Mucosa of stomach (tissue), 1 donor: ENCODE measurements around the gene FAM200C.
A peak's percentile ranks its signal among the peaks of the same experiment; 100 is the strongest.

Source experiments
- H3K27me3 ChIP-seq: one replicate; pipeline ENCODE4 v1.7.0; 2013; ENCODE audit warnings: mild to moderate bottlenecking, low read length; ENCODE audit not compliant: control insufficient read depth, insufficient read depth
- H3K36me3 ChIP-seq: one replicate; pipeline ENCODE4 v1.7.0; 2013; ENCODE audit warnings: low read length; ENCODE audit not compliant: control insufficient read depth, insufficient read depth
- H3K4me1 ChIP-seq: one replicate; pipeline ENCODE4 v1.7.0; 2013; ENCODE audit warnings: mild to moderate bottlenecking, low read length; ENCODE audit not compliant: control insufficient read depth, insufficient read depth
- H3K4me3 ChIP-seq: one replicate; pipeline ENCODE4 v1.7.0; 2013; ENCODE audit warnings: low read length
- H3K9ac ChIP-seq: one replicate; pipeline ENCODE4 v1.7.0; 2013; ENCODE audit warnings: mild to moderate bottlenecking, low read length, moderate library complexity
- H3K9me3 ChIP-seq: one replicate; pipeline ENCODE4 v1.7.0; 2013; ENCODE audit warnings: mild to moderate bottlenecking, low read length, moderate library complexity; ENCODE audit not compliant: control insufficient read depth
- donor health status: Pancreatic carcinoma.

Gene FAM200C

GRCh38 chr5:160418561-160419457 is 19.0 kb upstream of the FAM200C start, which contains the start of gene SLU7:
Gene SLU7, minus strand, starts transcription at chr5:160419081. Its CDS starts 3,787 bp downstream, at chr5:160415294.
- no peaks in the 10 kb centered on the region for H3K27me3 ChIP-seq
- H3K9ac ChIP-seq: peak within 1 kb of the TSS; percentile 99
- peaks cover 16% of the 10 kb centered on the region for H3K4me1 ChIP-seq
- no peaks in the 10 kb centered on the region for H3K36me3 ChIP-seq
- peak within 1 kb of the TSS; percentile 97 for H3K4me3 ChIP-seq
- no peaks in the 10 kb centered on the region for H3K9me3 ChIP-seq

- Histone ChIP-seq H3K4me1 (peaks cover 8% of the 10 kb centered on the region), H3K9ac (peak overlapping the region; percentile 95), H3K4me3 (peak overlapping the region; percentile 81), H3K27me3 (no peaks in the 10 kb centered on the region), H3K9me3 (no peaks in the 10 kb centered on the region), H3K36me3 (no peaks in the 10 kb centered on the region)
These were observed 1.0 kb downstream of the FAM200C start for GRCh38 chr5:160398806-160399205.

- no peak overlapping the region for H3K9ac ChIP-seq
- H3K9me3 ChIP-seq: no peaks in the 10 kb centered on the region
- H3K36me3 ChIP-seq: no peaks in the 10 kb centered on the region
- H3K27me3 ChIP-seq: no peaks in the 10 kb centered on the region
- H3K4me3 ChIP-seq: no peak overlapping the region
- H3K4me1 ChIP-seq: peaks cover 8% of the 10 kb centered on the region
These were observed 2.4 kb downstream of the FAM200C start for GRCh38 chr5:160397492-160397891.

GRCh38 chr5:160395111-160395510 is 4.7 kb downstream of the FAM200C start:
- Histone ChIP-seq H3K4me1 (peaks cover 5% of the 10 kb centered on the region), H3K9me3 (no peaks in the 10 kb centered on the region), H3K9ac (no peak overlapping the region), H3K27me3 (no peaks in the 10 kb centered on the region), H3K36me3 (no peaks in the 10 kb centered on the region), H3K4me3 (no peak overlapping the region)

- no peaks in the 10 kb centered on the region for H3K27me3 ChIP-seq
- H3K4me1 ChIP-seq: no peaks in the 10 kb centered on the region
- no peak overlapping the region for H3K9ac ChIP-seq
- no peaks in the 10 kb centered on the region for H3K36me3 ChIP-seq
- H3K4me3 ChIP-seq: no peak overlapping the region
- no peaks in the 10 kb centered on the region for H3K9me3 ChIP-seq
These were observed 8.8 kb downstream of the FAM200C start for GRCh38 chr5:160390787-160391696.

- H3K36me3 ChIP-seq: no peaks in the 10 kb centered on the region
- H3K4me3 ChIP-seq: no peak overlapping the region
- no peaks in the 10 kb centered on the region for H3K27me3 ChIP-seq
These were observed 12.4 kb downstream of the FAM200C start for GRCh38 chr5:160387445-160387844.

GRCh38 chr5:160385496-160385895 is 14.4 kb downstream of the FAM200C start:
- Histone ChIP-seq H3K27me3 (no peaks in the 10 kb centered on the region), H3K4me3 (no peak overlapping the region), H3K9ac (no peak overlapping the region), H3K4me1 (no peaks in the 10 kb centered on the region), H3K9me3 (no peaks in the 10 kb centered on the region), H3K36me3 (no peaks in the 10 kb centered on the region)

More at GRCh38 chr5:160387445-160387844, 12.4 kb downstream of the FAM200C start:
- Histone ChIP-seq H3K9ac (no peak overlapping the region), H3K4me1 (no peaks in the 10 kb centered on the region), H3K9me3 (no peaks in the 10 kb centered on the region)

GRCh38 chr5:160384681-160385080 is 15.2 kb downstream of the FAM200C start:
- Histone ChIP-seq H3K9me3 (no peaks in the 10 kb centered on the region), H3K4me3 (no peak overlapping the region), H3K36me3 (no peaks in the 10 kb centered on the region), H3K4me1 (no peaks in the 10 kb centered on the region), H3K9ac (no peak overlapping the region), H3K27me3 (no peaks in the 10 kb centered on the region)

GRCh38 chr5:160382346-160382745 is 17.5 kb downstream of the FAM200C start:
- Histone ChIP-seq H3K9ac (no peak overlapping the region), H3K4me3 (no peak overlapping the region), H3K4me1 (no peaks in the 10 kb centered on the region), H3K36me3 (no peaks in the 10 kb centered on the region), H3K9me3 (no peaks in the 10 kb centered on the region), H3K27me3 (no peaks in the 10 kb centered on the region)

GRCh38 chr5:160380041-160380440 is 19.8 kb downstream of the FAM200C start:
- Histone ChIP-seq H3K36me3 (no peaks in the 10 kb centered on the region), H3K4me1 (no peaks in the 10 kb centered on the region), H3K9me3 (no peaks in the 10 kb centered on the region), H3K9ac (no peak overlapping the region), H3K27me3 (no peaks in the 10 kb centered on the region), H3K4me3 (no peak overlapping the region)

GRCh38 chr5:160379511-160379910 is 20.3 kb downstream of the FAM200C start:
- H3K9ac ChIP-seq: no peak overlapping the region
- H3K4me3 ChIP-seq: no peak overlapping the region
- no peaks in the 10 kb centered on the region for H3K36me3 ChIP-seq
- no peaks in the 10 kb centered on the region for H3K27me3 ChIP-seq
- H3K4me1 ChIP-seq: no peaks in the 10 kb centered on the region
- H3K9me3 ChIP-seq: no peaks in the 10 kb centered on the region

- Histone ChIP-seq H3K9ac (no peak overlapping the region), H3K9me3 (no peaks in the 10 kb centered on the region), H3K27me3 (no peaks in the 10 kb centered on the region), H3K36me3 (no peaks in the 10 kb centered on the region), H3K4me3 (no peak overlapping the region), H3K4me1 (no peaks in the 10 kb centered on the region)
These were observed 21.5 kb downstream of the FAM200C start for GRCh38 chr5:160378330-160378729.
